WTC11 (cell line): ENCODE data around the gene ATP1B3. TPM values are rescaled to one million over a fixed set of nuclear protein-coding genes. Genes with fewer than 3 reads are reported as not detected.
A peak's percentile ranks its signal among the peaks of the same experiment; 100 is the strongest.

ENCODE experiments used
- ATAC-seq: fragments of 200-7000 bp; cut with Tn5 transposase; 2 replicates; pipeline ENCODE4 v1.10.0; 2021; ENCODE audit warnings: mild to moderate bottlenecking, moderate library complexity
- CTCF ChIA-PET: fragments of 300-600 bp; sonication (Branson Sonifier 250); formaldehyde crosslinking; loops from one replicate; lab custom pipeline; 2021; ENCODE audit warnings: antibody characterized with exemption; lab: Charles Lee
- POLR2A ChIA-PET: fragments of 350-600 bp; sonication (Branson Sonifier 250); formaldehyde crosslinking; loops from one replicate; lab custom pipeline; 2021; ENCODE audit warnings: antibody characterized with exemption; lab: Charles Lee
- DNase-seq: peaks from one replicate; pipeline ENCODE4 v3.0.0; 2021; ENCODE audit warnings: low spot score
- H3K27ac Mint-ChIP-seq: 2 replicates; pipeline ENCODE4 v1.8.0; 2021; ENCODE audit warnings: mixed read lengths
- H3K27me3 Mint-ChIP-seq: 2 replicates; pipeline ENCODE4 v1.8.0; 2021; ENCODE audit warnings: low read depth, mild to moderate bottlenecking, moderate library complexity, mixed read lengths
- H3K36me3 Mint-ChIP-seq: 2 replicates; pipeline ENCODE4 v1.8.0; 2021; ENCODE audit warnings: mixed read lengths
- H3K4me1 Mint-ChIP-seq: 2 replicates; pipeline ENCODE4 v1.8.0; 2022; ENCODE audit warnings: mixed read lengths
- H3K4me3 Mint-ChIP-seq: 2 replicates; pipeline ENCODE4 v1.8.0; 2021; ENCODE audit warnings: mild to moderate bottlenecking, moderate library complexity, mixed read lengths
- H3K9me3 Mint-ChIP-seq: 2 replicates; pipeline ENCODE4 v1.8.0; 2021; ENCODE audit warnings: mixed read lengths
- AR ChIP-seq: fragments of 250-450 bp; sonication (Bioruptor Pico); IDR thresholded peaks from 2 replicates; pipeline ENCODE4 v1.9.0; 2021; ENCODE audit warnings: mild to moderate bottlenecking
- E2F1 ChIP-seq: sonication (generic); formaldehyde crosslinking; IDR thresholded peaks from 2 replicates; pipeline ENCODE4 v1.8.0; 2022; ENCODE audit warnings: mild to moderate bottlenecking, missing genetic modification reagents
- IRF1 ChIP-seq: sonication (generic); formaldehyde crosslinking; IDR thresholded peaks from 2 replicates; pipeline ENCODE4 v1.8.0; 2023; ENCODE audit warnings: missing genetic modification reagents
- JAZF1 ChIP-seq: fragments of 250-450 bp; sonication (Bioruptor Pico); IDR thresholded peaks from 2 replicates; pipeline ENCODE4 v1.9.0; 2021; ENCODE audit warnings: moderate library complexity, mild to moderate bottlenecking, inconsistent platforms
- NFYB ChIP-seq: sonication (generic); formaldehyde crosslinking; conservative IDR thresholded peaks from 2 replicates; pipeline ENCODE4 v1.8.0; 2022; ENCODE audit warnings: low read depth, missing genetic modification reagents
- NR2C2 ChIP-seq: sonication (generic); formaldehyde crosslinking; IDR thresholded peaks from 2 replicates; pipeline ENCODE4 v1.8.0; 2022; ENCODE audit warnings: mild to moderate bottlenecking, missing genetic modification reagents
- SMAD4 ChIP-seq: sonication (generic); formaldehyde crosslinking; IDR thresholded peaks from 2 replicates; pipeline ENCODE4 v1.8.0; 2022; ENCODE audit warnings: mild to moderate bottlenecking, missing genetic modification reagents
- SOX15 ChIP-seq: fragments of 250-450 bp; sonication (Bioruptor Pico); IDR thresholded peaks from 2 replicates; pipeline ENCODE4 v1.9.0; 2021; ENCODE audit warnings: mild to moderate bottlenecking
- SP1 ChIP-seq: sonication (generic); formaldehyde crosslinking; conservative IDR thresholded peaks from 2 replicates; pipeline ENCODE4 v1.8.1; 2022; ENCODE audit warnings: missing genetic modification reagents
- ZNF263 ChIP-seq: sonication (generic); formaldehyde crosslinking; IDR thresholded peaks from 2 replicates; pipeline ENCODE4 v1.8.1; 2022; ENCODE audit warnings: low read depth, mild to moderate bottlenecking, moderate library complexity, missing genetic modification reagents
- ZNF425 ChIP-seq: fragments of 250-450 bp; sonication (Bioruptor Pico); conservative IDR thresholded peaks from 2 replicates; pipeline ENCODE4 v1.9.0; 2021; ENCODE audit warnings: mild to moderate bottlenecking
- ZNF671 ChIP-seq: fragments of 250-450 bp; sonication (Bioruptor Pico); IDR thresholded peaks from 2 replicates; pipeline ENCODE4 v1.8.0; 2021; ENCODE audit warnings: mild to moderate bottlenecking
- total RNA-seq: library from RNA; stranded (reverse); gene quantifications from 3 replicates; pipeline ENCODE4 v1.2.3, GENCODE V29; 2021

ATP1B3 gene
- total RNA-seq, 1 experiment from 2014 or later, result 189 TPM

- TF ChIP-seq JAZF1 (CRISPR knock-in tag), result no peak
- no peak for TF ChIP-seq IRF1 (CRISPR knock-in tag)
- no peak for TF ChIP-seq ZNF263 (CRISPR knock-in tag)
- no peak for TF ChIP-seq NR2C2 (CRISPR knock-in tag)
- TF ChIP-seq ZNF425 (CRISPR knock-in tag), result no peak
- TF ChIP-seq E2F1 (CRISPR knock-in tag), result no peak
- TF ChIP-seq NFYB (CRISPR knock-in tag), result no peak
- TF ChIP-seq SOX15 (CRISPR knock-in tag), result no peak
- TF ChIP-seq AR (CRISPR knock-in tag), result no peak
- Mint-ChIP-seq H3K4me3 (no peak overlapping the region), H3K27ac (peak overlapping the region; percentile 60), H3K27me3 (no peaks in the 10 kb centered on the region; the same call in 1 of the 2 replicates), H3K4me1 (peaks cover 8% of the 10 kb centered on the region), H3K36me3 (peaks cover 24% of the 10 kb centered on the region), H3K9me3 (no peaks in the 10 kb centered on the region)
- ChIA-PET CTCF (interaction anchor here (1.1 kb wide), 2 partner anchors 16 to 34 kb away, joined by 3 to 5 read pairs; no protein-coding TSS in a partner anchor), POLR2A (no interaction called here)
- ATAC-seq, result no peak
- DNase-seq, result no peak
These were observed 52.3 kb downstream of the ATP1B3 start for GRCh38 chr3:141928631-141929270.

GRCh38 chr3:141929341-141929995 lies 53.0 kb downstream of the ATP1B3 start:
- Mint-ChIP-seq H3K4me3 (no peak overlapping the region), H3K27me3 (no peaks in the 10 kb centered on the region; the same call in 1 of the 2 replicates), H3K36me3 (peaks cover 21% of the 10 kb centered on the region), H3K4me1 (peaks cover 8% of the 10 kb centered on the region), H3K27ac (peak overlapping the region; percentile 37), H3K9me3 (no peaks in the 10 kb centered on the region)
- TF ChIP-seq SMAD4 (CRISPR knock-in tag) (no peak), SP1 (CRISPR knock-in tag) (no peak), ZNF671 (CRISPR knock-in tag) (0 out of 2 replicates have a peak, but pooled peaks have one; percentile 23), ZNF425 (CRISPR knock-in tag) (no peak)
- POLR2A ChIA-PET, result no interaction called here
- CTCF ChIA-PET, result interaction anchor here (0.5 to 1.1 kb wide), 4 partner anchors 17 to 103 kb away, joined by 3 to 5 read pairs (median 3); no protein-coding TSS in a partner anchor
- no peak for DNase-seq
- no peak for ATAC-seq
